HCT116 (cell line): ENCODE data around the gene WASL. TPM values are rescaled to one million over a fixed set of nuclear protein-coding genes. Genes with fewer than 3 reads are reported as not detected.

Source experiments
- ATAC-seq: fragments of 200-7000 bp; cut with Tn5 transposase; 2 replicates; pipeline ENCODE4 v1.9.1; 2020; ENCODE audit warnings: mild to moderate bottlenecking, moderate library complexity
- BruUV-seq: library from RNA; stranded (reverse); fragments of 400-500 nt; replicated peaks from 2 replicates; lab custom pipeline; 2021; lab: Mats Ljungman, UMichigan
- CTCF ChIA-PET: fragments of 300-600 bp; sonication (Branson Sonifier 250); formaldehyde crosslinking; loops from one replicate; lab custom pipeline; 2021; ENCODE audit warnings: antibody characterized with exemption; lab: Charles Lee
- POLR2A ChIA-PET: fragments of 300-600, 350-600 bp; sonication (Branson Sonifier 250); formaldehyde crosslinking; loops from one replicate; lab custom pipeline; 2021; ENCODE audit warnings: antibody characterized with exemption; lab: Charles Lee
- RAD21 ChIA-PET, 2 experiments: fragments of 300-600 bp; sonication (Branson Sonifier 250); formaldehyde crosslinking; loops; one replicate each; lab custom pipeline; 2023; ENCODE audit warnings: low total read pairs in 2 of 2; ENCODE audit not compliant: uncharacterized antibody in 2 of 2, unreplicated experiment in 2 of 2, low non-redundant PET in 1 of 2; lab: Charles Lee
- DNase-seq: peaks from one replicate; pipeline ENCODE4 v3.0.0-alpha.2; 2010; ENCODE audit warnings: low read depth, low spot score
- H2AFZ ChIP-seq: fragments of 200-600 bp; shearing (Covaris generic), sonication (generic); 2 replicates; pipeline ENCODE4 v1.6.1; 2017; ENCODE audit warnings: low read depth, mixed run types, mixed read lengths, antibody characterized with exemption, low read length; ENCODE audit not compliant: poor library complexity, severe bottlenecking
- H3K27ac ChIP-seq: 2 replicates; pipeline ENCODE4 v1.5.1; 2012; ENCODE audit warnings: low read depth, low read length
- H3K27me3 ChIP-seq: fragments of 200-600 bp; sonication (generic); 2 replicates; pipeline ENCODE4 v1.6.1; 2016; ENCODE audit warnings: mixed run types, low read length, mixed read lengths; ENCODE audit not compliant: insufficient read depth
- H3K36me3 ChIP-seq, 2 experiments: fragments of 200-500 bp in 1 of 2; fragments of 200-600 bp in 1 of 2; sonication (Bioruptor generic) in 1 of 2; sonication (generic) in 1 of 2; 2 replicates each; pipeline versions ENCODE4 v1.5.1 to v1.6.1; 2014 to 2016; ENCODE audit warnings: low read length in 2 of 2, inconsistent platforms in 1 of 2, mixed read lengths in 1 of 2, mixed run types in 1 of 2; ENCODE audit not compliant: insufficient read depth in 2 of 2, control insufficient read depth in 1 of 2
- H3K4me1 ChIP-seq, 2 experiments: fragments of 200-600 bp in 1 of 2; sonication (generic) in 1 of 2; 2 replicates each; pipeline versions ENCODE4 v1.5.1 to v1.6.1; 2012 to 2017; ENCODE audit warnings: low read length in 2 of 2, inconsistent platforms in 1 of 2, mild to moderate bottlenecking in 1 of 2, mixed read lengths in 1 of 2, mixed run types in 1 of 2, moderate library complexity in 1 of 2; ENCODE audit not compliant: insufficient read depth in 2 of 2, control insufficient read depth in 1 of 2
- H3K4me2 ChIP-seq: fragments of 200-600 bp; sonication (generic); 2 replicates; pipeline ENCODE4 v1.6.1; 2017; ENCODE audit warnings: mixed run types, low read length, mixed read lengths
- H3K4me3 ChIP-seq, 2 experiments: fragments of 200-600 bp in 1 of 2; sonication (generic) in 1 of 2; replicated peaks in 1 of 2; 2 replicates each; pipeline ENCODE4 v1.5.1; 2011 to 2016; ENCODE audit warnings: low read length in 2 of 2, control low read depth in 1 of 2, low read depth in 1 of 2, mild to moderate bottlenecking in 1 of 2, mixed read lengths in 1 of 2, mixed run types in 1 of 2
- H3K79me2 ChIP-seq: fragments of 200-600 bp; sonication (generic); 2 replicates; pipeline ENCODE4 v1.6.1; 2017; ENCODE audit warnings: mild to moderate bottlenecking, mixed run types, low read length, moderate library complexity, mixed read lengths; ENCODE audit not compliant: insufficient read depth
- H3K9ac ChIP-seq: fragments of 200-600 bp; sonication (generic); 2 replicates; pipeline ENCODE4 v1.6.1; 2016; ENCODE audit warnings: low read length, mixed read lengths
- H3K9me2 ChIP-seq: fragments of 200-600 bp; sonication (generic), shearing (Covaris generic); 2 replicates; pipeline ENCODE4 v1.6.1; 2017; ENCODE audit warnings: mixed run types, mild to moderate bottlenecking, moderate library complexity; ENCODE audit not compliant: insufficient read depth
- H3K9me3 ChIP-seq, 2 experiments: fragments of 200-500 bp in 1 of 2; fragments of 200-600 bp in 1 of 2; sonication (Bioruptor generic) in 1 of 2; sonication (generic) in 1 of 2; 2 replicates each; pipeline ENCODE4 v1.6.1; 2014 to 2017; ENCODE audit warnings: low read length in 2 of 2, mixed read lengths in 2 of 2, inconsistent platforms in 1 of 2, low read depth in 1 of 2, mild to moderate bottlenecking in 1 of 2, mixed run types in 1 of 2, moderate library complexity in 1 of 2; ENCODE audit not compliant: control insufficient read depth in 1 of 2, insufficient read depth in 1 of 2
- H4K20me1 ChIP-seq: fragments of 200-600 bp; sonication (generic), shearing (Covaris generic); 2 replicates; pipeline ENCODE4 v1.6.1; 2017; ENCODE audit warnings: mixed run types, mild to moderate bottlenecking, moderate library complexity; ENCODE audit not compliant: insufficient read depth
- CBX3 ChIP-seq: IDR thresholded peaks from 2 replicates; pipeline ENCODE4 v1.6.1; 2012; ENCODE audit warnings: low read depth
- CEBPB ChIP-seq: IDR thresholded peaks from 2 replicates; pipeline ENCODE4 v1.6.1; 2012; ENCODE audit warnings: low read depth
- ELF1 ChIP-seq: IDR thresholded peaks from 2 replicates; pipeline ENCODE4 v1.6.1; 2012; ENCODE audit warnings: low read depth, borderline replicate concordance
- FOSL1 ChIP-seq: IDR thresholded peaks from 2 replicates; pipeline ENCODE4 v1.6.1; 2012; ENCODE audit warnings: low read depth
- JUND ChIP-seq: IDR thresholded peaks from 2 replicates; pipeline ENCODE4 v1.6.1; 2012
- POLR2A ChIP-seq: IDR thresholded peaks from 2 replicates; pipeline ENCODE4 v1.7.0; 2011; ENCODE audit warnings: borderline replicate concordance; ENCODE audit not compliant: insufficient read depth, insufficient read length; ENCODE audit errors: extremely low read depth
- POLR2AphosphoS5 ChIP-seq: IDR thresholded peaks from 2 replicates; pipeline ENCODE4 v1.6.1; 2011; ENCODE audit warnings: mild to moderate bottlenecking, low read depth, low read length, moderate library complexity
- RAD21 ChIP-seq: IDR thresholded peaks from 2 replicates; pipeline ENCODE4 v1.6.1; 2012; ENCODE audit warnings: low read depth, mild to moderate bottlenecking
- SIN3A ChIP-seq: IDR thresholded peaks from 2 replicates; pipeline ENCODE4 v1.6.1; 2012; ENCODE audit warnings: low read depth
- SP1 ChIP-seq: IDR thresholded peaks from 2 replicates; pipeline ENCODE4 v1.6.1; 2012; ENCODE audit warnings: low read depth
- YY1 ChIP-seq: IDR thresholded peaks from 2 replicates; pipeline ENCODE4 v1.6.1; 2011; ENCODE audit warnings: low read length, low read depth, moderate library complexity, mild to moderate bottlenecking; ENCODE audit not compliant: insufficient replicate concordance; ENCODE audit errors: extremely low read depth
- ZFX ChIP-seq: fragments of 450-650 bp; IDR thresholded peaks from 2 replicates; pipeline ENCODE4 v1.6.1; 2017
- intact Hi-C: fragments of 100-400 bp; cut with micrococcal nuclease; formaldehyde crosslinking; loops from 2 replicates; pipeline ENCODE4 v1.10.0; 2022
- total RNA-seq: library from RNA; stranded (reverse); gene quantifications from one replicate; pipeline ENCODE4 v1.2.1, GENCODE V29; 2021; ENCODE audit not compliant: unreplicated experiment
- TF ChIP-seq, protein P1 (sequence below): IDR thresholded peaks from 2 replicates; pipeline ENCODE4 v1.6.1; 2012
- TF ChIP-seq, protein P2 (sequence below), 3 experiments: fragments of 200-600 bp in 1 of 3; sonication (generic) in 1 of 3; IDR thresholded peaks in 2 of 3; conservative IDR thresholded peaks in 1 of 3; 2 replicates each; pipeline ENCODE4 v1.5.1; 2012 to 2017; ENCODE audit warnings: low read depth in 2 of 3, low read length in 2 of 3, antibody characterized with exemption in 1 of 3, borderline replicate concordance in 1 of 3, control low read depth in 1 of 3, mild to moderate bottlenecking in 1 of 3, mixed read lengths in 1 of 3, mixed run types in 1 of 3, moderate library complexity in 1 of 3; ENCODE audit not compliant: insufficient read depth in 1 of 3

The WASL gene
- total RNA-seq, 1 experiment from 2014 or later, result 26.2 TPM

DNA sequence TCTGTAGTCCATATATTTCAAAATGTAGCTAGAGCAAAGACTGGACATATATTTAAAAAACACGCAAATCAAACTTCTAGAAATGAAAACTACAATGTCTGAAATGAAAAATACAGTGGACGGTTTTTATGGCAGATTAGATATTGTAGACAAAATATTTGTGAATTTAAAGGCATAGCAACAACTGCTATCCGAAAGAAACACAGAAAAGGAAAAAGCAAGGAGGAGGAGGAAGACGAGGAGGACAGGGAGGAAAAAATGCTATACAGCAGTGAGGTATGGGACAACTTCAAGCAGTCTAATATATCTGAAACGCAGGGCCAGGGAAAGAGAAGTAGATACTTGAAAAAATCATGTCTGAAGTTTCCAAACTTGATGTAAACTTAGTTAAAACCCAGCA, 13.3 kb downstream of the WASL start:
- CTCF ChIA-PET, result no interaction called here
- H3K79me2 ChIP-seq, result peaks cover 98% of the 10 kb centered on the region

More for the DNA sequence above, 13.3 kb downstream of the WASL start:
- ChIA-PET POLR2A (no interaction called here), RAD21 (no interaction called here)
- H4K20me1 ChIP-seq, result peaks cover 8% of the 10 kb centered on the region; the same call in 1 of the 2 replicates
- H3K9me2 ChIP-seq, result no peaks in the 10 kb centered on the region
- H3K27ac ChIP-seq, result no peak overlapping the region
- H3K4me1 ChIP-seq, result no peaks in the 10 kb centered on the region
- TF ChIP-seq CBX3 (no peak), ZFX (no peak), POLR2AphosphoS5 (no peak), SIN3A (no peak), ELF1 (no peak), SP1 (no peak), YY1 (no peak), FOSL1 (no peak), RAD21 (no peak), JUND (no peak), POLR2A (no peak), CEBPB (no peak)
- TF ChIP-seq, protein P1, sequence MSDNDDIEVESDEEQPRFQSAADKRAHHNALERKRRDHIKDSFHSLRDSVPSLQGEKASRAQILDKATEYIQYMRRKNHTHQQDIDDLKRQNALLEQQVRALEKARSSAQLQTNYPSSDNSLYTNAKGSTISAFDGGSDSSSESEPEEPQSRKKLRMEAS, result no peak
- TF ChIP-seq, protein P2, sequence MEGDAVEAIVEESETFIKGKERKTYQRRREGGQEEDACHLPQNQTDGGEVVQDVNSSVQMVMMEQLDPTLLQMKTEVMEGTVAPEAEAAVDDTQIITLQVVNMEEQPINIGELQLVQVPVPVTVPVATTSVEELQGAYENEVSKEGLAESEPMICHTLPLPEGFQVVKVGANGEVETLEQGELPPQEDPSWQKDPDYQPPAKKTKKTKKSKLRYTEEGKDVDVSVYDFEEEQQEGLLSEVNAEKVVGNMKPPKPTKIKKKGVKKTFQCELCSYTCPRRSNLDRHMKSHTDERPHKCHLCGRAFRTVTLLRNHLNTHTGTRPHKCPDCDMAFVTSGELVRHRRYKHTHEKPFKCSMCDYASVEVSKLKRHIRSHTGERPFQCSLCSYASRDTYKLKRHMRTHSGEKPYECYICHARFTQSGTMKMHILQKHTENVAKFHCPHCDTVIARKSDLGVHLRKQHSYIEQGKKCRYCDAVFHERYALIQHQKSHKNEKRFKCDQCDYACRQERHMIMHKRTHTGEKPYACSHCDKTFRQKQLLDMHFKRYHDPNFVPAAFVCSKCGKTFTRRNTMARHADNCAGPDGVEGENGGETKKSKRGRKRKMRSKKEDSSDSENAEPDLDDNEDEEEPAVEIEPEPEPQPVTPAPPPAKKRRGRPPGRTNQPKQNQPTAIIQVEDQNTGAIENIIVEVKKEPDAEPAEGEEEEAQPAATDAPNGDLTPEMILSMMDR (IDR thresholded peaks at IDR 0.05 in 2 of 3, conservative IDR thresholded peaks at IDR 0.05 in 1 of 3; ENCODE audit: borderline replicate concordance in 1 of 3, insufficient read depth in 1 of 3, low read depth in 2 of 3, low read length in 2 of 3), result no peak
- no peak overlapping the region for H3K9ac ChIP-seq
- H3K9me3 ChIP-seq, result no peaks in the 10 kb centered on the region
- DNase-seq (no peak), ATAC-seq (no peak)
- BruUV-seq, result no TSS peak
- intact Hi-C loops, result no loop called here
- H3K4me2 ChIP-seq, result no peak overlapping the region
- no peaks in the 10 kb centered on the region for H3K36me3 ChIP-seq
- H3K27me3 ChIP-seq, result no peaks in the 10 kb centered on the region
- H3K4me3 ChIP-seq, result no peak overlapping the region
- H2AFZ ChIP-seq, result no peak overlapping the region
